Ishikawa (cell line): ENCODE results near the gene MCOLN2.

Experiments
- CEBPB ChIP-seq: IDR thresholded peaks from 2 replicates; pipeline ENCODE4 v1.6.1; 2012
- CREB1 ChIP-seq: IDR thresholded peaks from 2 replicates; pipeline ENCODE4 v1.6.1; 2012; ENCODE audit warnings: low read depth
- EP300 ChIP-seq: IDR thresholded peaks from 2 replicates; pipeline ENCODE4 v1.6.1; 2012; ENCODE audit warnings: borderline replicate concordance
- RAD21 ChIP-seq: IDR thresholded peaks from 2 replicates; pipeline ENCODE4 v1.6.1; 2012; ENCODE audit warnings: low read depth
- TAF1 ChIP-seq: IDR thresholded peaks from 2 replicates; pipeline ENCODE4 v1.6.1; 2012; ENCODE audit warnings: low read depth, mild to moderate bottlenecking
- TCF12 ChIP-seq: IDR thresholded peaks from 2 replicates; pipeline ENCODE4 v1.6.1; 2012; ENCODE audit warnings: low read depth
- YY1 ChIP-seq: IDR thresholded peaks from 2 replicates; pipeline ENCODE4 v1.6.1; 2012; ENCODE audit warnings: low read depth
- ZBTB7A ChIP-seq: IDR thresholded peaks from 2 replicates; pipeline ENCODE4 v1.6.1; 2012; ENCODE audit warnings: low read depth
- TF ChIP-seq, protein P1 (sequence below): IDR thresholded peaks from 2 replicates; pipeline ENCODE4 v1.6.1; 2012

DNA sequence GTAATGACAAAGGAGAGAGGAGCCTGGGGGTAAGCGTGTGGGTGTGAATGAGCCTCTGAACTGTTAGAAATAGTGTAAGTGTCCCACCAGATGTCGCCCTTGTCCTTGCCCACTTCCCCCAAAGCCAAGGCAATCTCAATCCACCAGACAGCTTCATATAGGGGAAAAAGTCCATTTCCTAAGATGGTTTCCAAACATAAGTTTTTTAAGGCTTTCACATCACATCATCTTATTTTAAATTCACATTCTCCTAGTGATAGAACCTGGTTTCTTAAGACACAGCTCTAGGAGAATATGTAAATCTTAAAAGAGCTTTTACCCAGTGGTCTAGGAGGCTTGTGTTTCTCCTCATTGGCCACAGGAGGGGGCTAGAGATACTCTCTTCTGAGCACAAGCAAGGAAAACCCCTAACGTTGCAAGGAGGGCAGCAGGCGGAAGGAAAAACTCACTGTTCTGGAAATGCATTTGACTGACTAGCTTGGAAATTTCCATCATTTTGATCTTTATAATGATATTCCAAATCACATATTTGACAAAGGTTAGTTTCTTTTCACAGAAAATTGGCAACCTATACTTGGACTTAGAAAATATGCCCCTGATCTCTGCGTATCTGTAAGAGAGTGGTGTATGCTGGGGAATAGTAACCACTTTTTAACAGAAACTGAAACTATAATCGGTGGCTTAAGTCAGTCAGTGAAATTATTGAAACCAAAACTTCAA, 52.0 kb downstream of the MCOLN2 start:
- TF ChIP-seq RAD21 (peak; percentile 75), EP300 (no peak), TAF1 (no peak), ZBTB7A (no peak), YY1 (no peak), TCF12 (no peak), CREB1 (no peak), CEBPB (no peak)
- TF ChIP-seq, protein P1, sequence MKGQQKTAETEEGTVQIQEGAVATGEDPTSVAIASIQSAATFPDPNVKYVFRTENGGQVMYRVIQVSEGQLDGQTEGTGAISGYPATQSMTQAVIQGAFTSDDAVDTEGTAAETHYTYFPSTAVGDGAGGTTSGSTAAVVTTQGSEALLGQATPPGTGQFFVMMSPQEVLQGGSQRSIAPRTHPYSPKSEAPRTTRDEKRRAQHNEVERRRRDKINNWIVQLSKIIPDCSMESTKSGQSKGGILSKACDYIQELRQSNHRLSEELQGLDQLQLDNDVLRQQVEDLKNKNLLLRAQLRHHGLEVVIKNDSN, result no peak
